Fibroblast of skin of right quadriceps (primary cell): ENCODE measurements around the gene ATP6AP1.
"Not testable (repeated sequence)": the region's sequence is repeated elsewhere in the genome, so short reads cannot be mapped to it uniquely, and the experiment has no call there.

ENCODE experiments used
- DNase-seq: peaks from one replicate; pipeline ENCODE4 v3.0.0-alpha.2; 2013

ATP6AP1 gene, protein sequence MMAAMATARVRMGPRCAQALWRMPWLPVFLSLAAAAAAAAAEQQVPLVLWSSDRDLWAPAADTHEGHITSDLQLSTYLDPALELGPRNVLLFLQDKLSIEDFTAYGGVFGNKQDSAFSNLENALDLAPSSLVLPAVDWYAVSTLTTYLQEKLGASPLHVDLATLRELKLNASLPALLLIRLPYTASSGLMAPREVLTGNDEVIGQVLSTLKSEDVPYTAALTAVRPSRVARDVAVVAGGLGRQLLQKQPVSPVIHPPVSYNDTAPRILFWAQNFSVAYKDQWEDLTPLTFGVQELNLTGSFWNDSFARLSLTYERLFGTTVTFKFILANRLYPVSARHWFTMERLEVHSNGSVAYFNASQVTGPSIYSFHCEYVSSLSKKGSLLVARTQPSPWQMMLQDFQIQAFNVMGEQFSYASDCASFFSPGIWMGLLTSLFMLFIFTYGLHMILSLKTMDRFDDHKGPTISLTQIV

GRCh38 chrX:154428176-154429171, at the start of gene ATP6AP1:
Gene ATP6AP1 (plus strand): TSS chrX:154428677. CDS start chrX:154428693, 16 bp downstream.
- peak; percentile 94 for DNase-seq

- DNase-seq, result peak; percentile 98
Observed at GRCh38 chrX:154378799-154379568, 49.5 kb upstream of the ATP6AP1 start, which contains the start of gene EMD. Gene EMD (plus strand): TSS chrX:154379295. CDS start chrX:154379485, 190 bp downstream.

GRCh38 chrX:154379569-154379951, 48.9 kb upstream of the ATP6AP1 start:
- DNase-seq, result no peak

DNA sequence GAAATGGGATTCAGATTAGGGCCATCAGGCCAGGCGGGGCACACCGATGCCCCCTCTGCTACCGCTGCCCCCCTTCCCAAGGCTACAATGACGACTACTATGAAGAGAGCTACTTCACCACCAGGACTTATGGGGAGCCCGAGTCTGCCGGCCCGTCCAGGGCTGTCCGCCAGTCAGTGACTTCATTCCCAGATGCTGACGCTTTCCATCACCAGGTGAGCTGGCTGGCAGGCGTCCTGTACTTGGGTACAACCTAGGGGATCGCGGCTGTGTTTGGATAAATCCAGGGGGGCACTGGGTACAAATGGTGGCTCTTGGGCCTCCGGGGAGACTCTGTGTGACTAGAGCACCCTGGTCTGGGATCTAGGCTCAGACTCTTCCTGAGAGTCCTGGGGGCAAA, 48.3 kb upstream of the ATP6AP1 start:
- no peak for DNase-seq

DNA sequence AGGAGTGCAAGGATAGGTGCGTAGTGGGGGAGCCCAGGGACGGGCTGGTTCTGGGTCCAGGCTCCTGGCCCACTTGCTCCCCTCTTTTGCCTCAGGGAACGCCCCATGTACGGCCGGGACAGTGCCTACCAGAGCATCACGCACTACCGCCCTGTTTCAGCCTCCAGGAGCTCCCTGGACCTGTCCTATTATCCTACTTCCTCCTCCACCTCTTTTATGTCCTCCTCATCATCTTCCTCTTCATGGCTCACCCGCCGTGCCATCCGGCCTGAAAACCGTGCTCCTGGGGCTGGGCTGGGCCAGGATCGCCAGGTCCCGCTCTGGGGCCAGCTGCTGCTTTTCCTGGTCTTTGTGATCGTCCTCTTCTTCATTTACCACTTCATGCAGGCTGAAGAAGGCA, 47.7 kb upstream of the ATP6AP1 start:
- DNase-seq, result no peak

DNA sequence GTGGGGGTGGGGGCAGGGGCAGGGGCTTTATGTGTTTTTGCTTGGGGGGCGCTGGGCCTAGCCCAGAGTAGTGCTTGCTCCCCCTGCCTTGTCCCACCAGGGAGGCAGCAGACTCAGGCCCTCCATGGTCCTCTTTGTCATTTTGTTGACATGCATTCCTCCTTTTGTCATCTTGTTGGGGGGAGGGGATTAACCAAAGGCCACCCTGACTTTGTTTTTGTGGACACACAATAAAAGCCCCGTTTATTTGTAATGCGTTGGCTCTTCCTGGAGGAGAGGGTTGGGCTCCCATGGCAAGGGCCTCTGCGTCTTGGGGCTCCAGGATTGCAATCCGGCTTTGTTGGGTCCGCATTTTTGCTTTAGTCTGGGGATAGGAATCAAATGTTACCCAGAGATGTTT, 47.2 kb upstream of the ATP6AP1 start:
- no peak for DNase-seq

DNA sequence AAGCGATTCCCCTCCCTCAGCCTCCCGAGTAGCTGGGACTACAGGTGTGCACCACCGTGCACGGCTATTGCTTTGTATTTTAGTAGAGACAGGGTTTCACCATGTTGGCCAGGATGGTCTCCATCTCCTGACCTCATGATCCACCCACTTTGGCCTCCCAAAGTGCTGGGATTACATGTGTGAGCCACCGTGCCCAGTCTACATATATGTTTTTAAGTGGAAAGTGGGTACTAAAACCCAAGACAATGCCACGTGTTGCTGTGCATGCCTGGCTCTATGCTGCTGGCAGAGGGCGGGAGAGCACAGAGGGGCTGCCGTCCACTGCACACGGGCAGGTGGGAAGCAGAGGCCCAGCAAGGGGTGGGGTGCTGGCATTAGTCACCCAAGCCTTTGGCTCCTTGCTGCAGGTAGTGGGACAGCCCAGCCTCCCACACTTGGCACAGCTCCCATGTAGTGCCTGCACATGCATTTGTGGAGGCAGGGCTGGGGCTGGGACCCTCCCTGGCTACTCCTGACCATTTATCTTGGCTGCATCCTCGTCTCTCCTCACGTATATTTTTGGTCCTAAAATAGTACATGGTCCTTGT, 45.9 kb upstream of the ATP6AP1 start:
- no peak for DNase-seq

DNA sequence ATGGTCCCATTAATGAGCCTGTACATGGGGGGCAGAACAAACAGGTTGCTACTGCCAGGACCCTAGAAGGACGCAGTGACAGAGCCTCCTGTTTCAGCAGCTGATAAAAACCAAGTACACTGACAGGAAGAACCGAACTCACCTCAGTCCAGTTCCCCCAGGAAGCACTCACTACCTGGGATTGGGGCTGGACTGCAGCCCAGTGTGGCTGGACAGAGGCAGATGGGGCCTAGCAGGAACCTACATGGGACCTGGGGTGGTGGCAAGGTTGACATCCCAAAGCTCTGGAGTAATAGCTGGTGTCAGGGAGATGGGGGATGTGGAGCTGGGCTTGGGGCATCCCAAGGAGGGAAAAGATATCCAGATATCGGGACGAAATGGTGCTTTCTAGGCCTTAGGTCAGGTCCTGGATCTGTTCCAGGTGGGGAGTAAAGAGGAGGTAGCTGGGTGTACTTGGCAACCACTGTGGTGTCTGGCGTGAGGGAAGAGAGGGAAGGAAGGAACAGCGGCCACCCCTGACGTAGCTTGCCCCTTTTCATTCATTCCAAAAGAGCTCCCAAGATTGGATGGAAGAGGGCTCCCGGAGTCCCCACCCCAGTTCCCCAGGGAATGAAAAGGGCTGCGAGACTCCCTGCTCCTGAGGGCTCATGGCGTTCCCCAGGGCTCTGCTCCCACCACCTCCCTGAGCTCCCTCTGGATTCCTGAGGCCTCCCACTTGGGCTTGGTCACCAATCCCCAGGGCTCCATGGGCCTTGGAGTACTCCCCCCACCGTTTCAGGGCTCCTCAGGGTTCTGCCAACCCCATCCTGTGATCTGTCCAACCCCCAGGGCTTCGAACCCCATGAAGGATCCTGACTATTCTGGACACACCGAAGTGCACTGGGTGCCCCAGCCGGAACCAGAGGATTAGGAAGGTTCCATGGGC, 44.9 kb upstream of the ATP6AP1 start:
- DNase-seq, result no peak

DNA sequence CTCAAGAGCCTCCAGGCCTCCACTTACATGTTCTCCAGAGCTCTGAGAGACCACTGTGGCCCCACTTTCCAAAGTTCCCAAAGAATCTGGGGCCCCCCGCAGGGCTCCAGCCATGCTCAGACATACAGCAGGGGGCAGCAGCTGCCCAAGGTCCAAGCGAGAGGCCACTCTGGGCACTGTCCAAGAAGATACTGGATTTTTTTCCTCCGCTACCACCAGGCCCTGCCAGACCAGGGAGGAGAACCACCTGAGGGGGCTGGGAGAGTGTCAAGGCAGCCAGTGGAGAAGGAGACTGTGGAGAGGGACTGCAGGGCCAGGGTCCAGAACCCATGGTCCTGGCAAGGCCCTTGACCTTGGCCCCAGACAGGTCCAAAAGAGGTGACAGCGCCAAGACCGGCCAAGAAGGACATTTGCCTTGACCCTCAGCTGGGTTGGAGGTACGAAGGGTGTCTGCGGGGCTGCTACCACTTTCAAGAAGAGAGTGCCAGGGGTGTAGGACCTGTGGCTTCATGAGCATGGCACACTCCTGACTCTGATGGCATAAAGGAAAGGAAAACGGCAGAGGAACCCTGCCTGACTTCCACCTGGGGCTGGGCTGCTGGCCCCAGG, 44.1 kb upstream of the ATP6AP1 start:
- DNase-seq, result no peak

GRCh38 chrX:154388094-154388493, 40.4 kb upstream of the ATP6AP1 start:
- not testable (repeated sequence) for DNase-seq

DNA sequence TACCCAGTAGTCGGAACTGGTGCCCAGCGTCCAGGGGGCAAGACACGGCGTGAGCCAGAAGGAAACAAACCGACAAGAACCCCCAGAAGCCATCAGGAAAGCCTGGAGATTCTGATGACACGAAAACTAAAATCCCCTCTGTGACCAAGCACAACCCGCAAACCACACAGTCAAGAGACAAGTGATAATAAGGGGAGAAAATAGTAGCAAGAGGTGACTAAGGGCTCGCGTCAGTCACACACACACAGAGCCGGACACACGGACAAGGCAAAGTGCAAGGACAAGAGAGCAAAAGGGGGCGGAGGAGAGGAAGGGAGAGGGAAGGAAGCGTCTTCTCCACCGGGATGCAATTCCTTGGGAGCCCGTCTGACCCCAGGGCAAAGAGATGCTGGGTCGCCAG, 39.8 kb upstream of the ATP6AP1 start:
- not testable (repeated sequence) for DNase-seq

- not testable (repeated sequence) for DNase-seq
Observed at GRCh38 chrX:154389812-154390747, 38.4 kb upstream of the ATP6AP1 start.

GRCh38 chrX:154396363-154396762, 32.1 kb upstream of the ATP6AP1 start:
- DNase-seq, result not testable (repeated sequence)

DNA sequence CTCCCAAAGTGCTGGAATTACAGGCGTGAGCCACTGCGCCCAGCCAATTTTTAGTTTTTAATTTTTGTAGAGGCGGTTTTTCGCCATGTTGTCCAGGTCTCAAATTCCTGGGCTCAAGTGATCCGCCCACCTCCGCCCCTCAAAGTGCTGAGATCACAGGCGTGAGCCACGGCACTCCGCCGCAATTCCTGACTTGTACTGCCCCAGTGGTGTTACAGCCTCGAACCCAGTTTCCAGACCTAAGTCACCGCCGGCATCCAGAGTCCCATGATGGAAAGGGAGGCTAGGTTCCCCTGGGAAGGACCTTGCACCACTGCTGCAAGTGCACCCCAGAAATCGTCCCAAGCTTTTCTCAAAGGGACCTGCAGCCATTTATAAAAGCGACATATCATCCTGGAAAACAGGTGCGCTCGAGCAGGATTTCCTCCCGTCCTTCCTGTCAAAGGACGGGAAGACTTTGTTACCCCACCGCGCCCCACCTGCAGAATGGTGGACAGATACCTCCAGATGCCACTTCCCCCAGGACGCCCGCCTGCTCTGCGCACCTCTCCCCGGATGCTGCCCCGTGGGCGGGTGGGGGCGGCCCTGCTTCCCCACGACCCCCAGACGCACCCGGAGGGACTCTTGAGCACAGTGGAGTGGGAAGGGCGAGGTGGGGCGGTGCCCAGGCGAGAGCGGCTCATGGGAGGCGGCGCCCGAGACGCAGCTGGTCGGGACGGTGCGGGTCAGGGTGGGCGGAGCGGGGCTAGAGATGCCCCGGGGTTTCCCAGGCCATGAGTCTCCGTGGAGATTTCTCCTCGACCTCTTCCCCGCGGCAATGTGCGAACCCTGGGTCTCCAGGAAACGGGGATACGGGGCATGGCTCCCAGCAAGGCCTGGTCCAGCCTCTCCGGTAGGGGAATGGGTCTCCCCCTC, 31.2 kb upstream of the ATP6AP1 start:
- DNase-seq, result peak; percentile 60

- peak; percentile 97 for DNase-seq
Observed at GRCh38 chrX:154397888-154398667, 30.4 kb upstream of the ATP6AP1 start, which contains the start of gene RPL10. Gene RPL10 (plus strand): TSS chrX:154398377. CDS start chrX:154398520, 143 bp downstream.

- DNase-seq, result peak; percentile 80
Observed at GRCh38 chrX:154398668-154399526, 29.6 kb upstream of the ATP6AP1 start.
